K562 (cell line): ENCODE data around the gene SKOR1. TPM values are rescaled to one million over a fixed set of nuclear protein-coding genes. Genes with fewer than 3 reads are reported as not detected.

ENCODE experiments used
- ATAC-seq: fragments of 200-7000 bp; cut with Tn5 transposase; 3 replicates; pipeline ENCODE4 v1.9.1; 2020; ENCODE audit warnings: moderate library complexity
- BruUV-seq: library from RNA; stranded (reverse); fragments of 400-500 nt; replicated peaks from 2 replicates; lab custom pipeline; 2021; lab: Mats Ljungman, UMichigan
- CTCF ChIA-PET: fragments of 300-600 bp; formaldehyde crosslinking; extraction: SDS; loops from one replicate; lab custom pipeline; 2021; ENCODE audit warnings: low intra/inter-chr PET ratio; lab: Yijun Ruan, JAX
- POLR2A ChIA-PET: fragments of 300-600, 350-650 bp; sonication (Branson Sonifier 250); formaldehyde crosslinking; extraction: SDS; loops from one replicate; lab custom pipeline; 2021; ENCODE audit warnings: antibody characterized with exemption, inconsistent platforms; lab: Yijun Ruan, JAX
- DNase-seq, 4 experiments: peaks; one replicate each; pipeline versions ENCODE4 v3.0.0 to v3.0.0-alpha.2; 2011 to 2018; ENCODE audit warnings: low spot score in 3 of 4, mixed read lengths in 3 of 4; ENCODE audit errors: extremely low read depth in 1 of 4
- FAIRE-seq: peaks from 2 replicates; lab custom pipeline; 2011; peaks lifted over from hg19 to GRCh38; lab: Jason Lieb, UNC
- H2AFZ ChIP-seq: 2 replicates; pipeline ENCODE4 v1.6.0; 2011; ENCODE audit warnings: low read depth, low read length, control low read depth, inconsistent platforms
- H3K27ac ChIP-seq: fragments of 200-600 bp; 3 replicates; pipeline ENCODE4 v1.8.0; 2011; ENCODE audit warnings: low read depth, mild to moderate bottlenecking, control low read depth, inconsistent platforms, low read length, moderate library complexity, mixed read lengths; ENCODE audit errors: extremely low read depth
- H3K27me3 ChIP-seq, 2 experiments: fragments of 300-600 bp in 1 of 2; 2 replicates in 1 of 2; 3 replicates in 1 of 2; pipeline versions ENCODE4 v1.6.0 to v1.8.0; 2011; ENCODE audit warnings: inconsistent platforms in 2 of 2, low read length in 2 of 2, mild to moderate bottlenecking in 1 of 2, mixed read lengths in 1 of 2, moderate library complexity in 1 of 2; ENCODE audit not compliant: control insufficient read depth in 2 of 2, insufficient read depth in 2 of 2
- H3K36me3 ChIP-seq: fragments of 300-600 bp; 3 replicates; pipeline ENCODE4 v1.8.0; 2011; ENCODE audit warnings: mild to moderate bottlenecking, low read length, inconsistent platforms; ENCODE audit not compliant: control insufficient read depth, insufficient read depth
- H3K4me1 ChIP-seq, 2 experiments: fragments of 200-600 bp in 1 of 2; replicated peaks in 1 of 2; 2 replicates in 1 of 2; 3 replicates in 1 of 2; pipeline versions ENCODE4 v1.5.1 to v1.8.0; 2011; ENCODE audit warnings: inconsistent platforms in 2 of 2, low read length in 2 of 2, mild to moderate bottlenecking in 1 of 2, mixed read lengths in 1 of 2, moderate library complexity in 1 of 2; ENCODE audit not compliant: control insufficient read depth in 2 of 2, insufficient read depth in 2 of 2
- H3K4me2 ChIP-seq: 2 replicates; pipeline ENCODE4 v1.6.1; 2011; ENCODE audit warnings: low read length, control low read depth, inconsistent platforms, mixed read lengths; ENCODE audit not compliant: insufficient read depth
- H3K4me3 ChIP-seq: fragments of 200-600 bp; sonication (generic), shearing (Covaris generic); 2 replicates; pipeline ENCODE4 v1.5.1; 2016; ENCODE audit warnings: control low read depth, inconsistent platforms
- H3K79me2 ChIP-seq: fragments of 200-600 bp; 3 replicates; pipeline ENCODE4 v1.8.0; 2011; ENCODE audit warnings: low read length, inconsistent platforms; ENCODE audit not compliant: control insufficient read depth, insufficient read depth
- H3K9ac ChIP-seq, 2 experiments: 2 replicates each; pipeline versions ENCODE4 v1.6.0 to v1.6.1; 2011; ENCODE audit warnings: low read depth in 2 of 2, low read length in 2 of 2, control low read depth in 1 of 2, inconsistent platforms in 1 of 2, mild to moderate bottlenecking in 1 of 2, mixed read lengths in 1 of 2; ENCODE audit not compliant: insufficient read depth in 1 of 2
- H3K9me1 ChIP-seq: one replicate; pipeline ENCODE4 v1.6.0; 2011; ENCODE audit warnings: inconsistent platforms, mild to moderate bottlenecking, low read length, moderate library complexity; ENCODE audit not compliant: control insufficient read depth, insufficient read depth
- H3K9me3 ChIP-seq: replicated peaks from 2 replicates; pipeline ENCODE4 v1.5.1; 2011; ENCODE audit warnings: low read depth, low read length, inconsistent platforms; ENCODE audit not compliant: control insufficient read depth, insufficient read depth
- H4K20me1 ChIP-seq: replicated peaks from 2 replicates; pipeline ENCODE4 v1.6.1; 2011; ENCODE audit warnings: low read length, inconsistent platforms, mixed read lengths; ENCODE audit not compliant: control insufficient read depth, insufficient read depth
- CHD1 ChIP-seq: fragments of 200-600 bp; sonication (generic); IDR thresholded peaks from one replicate; pipeline ENCODE4 v1.6.1; 2012; ENCODE audit warnings: mild to moderate bottlenecking, moderate library complexity, low read length, inconsistent platforms
- FOXA3 ChIP-seq, 2 experiments: fragments of 450-650 bp in 1 of 2; sonication (generic) in 1 of 2; formaldehyde crosslinking; IDR thresholded peaks in 1 of 2; conservative IDR thresholded peaks in 1 of 2; 2 replicates each; pipeline versions ENCODE4 v1.4.0 to v1.8.0; 2020 to 2022; ENCODE audit warnings: mild to moderate bottlenecking in 2 of 2, missing genetic modification reagents in 1 of 2
- LCOR ChIP-seq: sonication (generic); formaldehyde crosslinking; IDR thresholded peaks from 2 replicates; pipeline ENCODE4 v1.8.0; 2022; ENCODE audit warnings: mild to moderate bottlenecking, missing genetic modification reagents
- MIER1 ChIP-seq: fragments of 450-650 bp; IDR thresholded peaks from 2 replicates; pipeline ENCODE4 v1.6.1; 2016; ENCODE audit warnings: antibody characterized with exemption, mild to moderate bottlenecking, low read depth
- PHF20 ChIP-seq: fragments of 450-650 bp; IDR thresholded peaks from 2 replicates; pipeline ENCODE4 v1.6.1; 2018; ENCODE audit not compliant: partially characterized antibody
- ZBTB11 ChIP-seq, 3 experiments: fragments of 200-800 bp in 1 of 3; fragments of 250-450 bp in 1 of 3; fragments of 450-650 bp in 1 of 3; sonication (Bioruptor Pico) in 1 of 3; sonication (Bioruptor generic) in 1 of 3; formaldehyde crosslinking in 1 of 3; IDR thresholded peaks; 2 replicates each; pipeline versions ENCODE4 v1.6.1 to v1.8.0; 2016 to 2022; ENCODE audit warnings: mild to moderate bottlenecking in 2 of 3, missing genetic modification characterization in 2 of 3, missing compliant biosample characterization in 1 of 3, moderate library complexity in 1 of 3
- ZKSCAN8 ChIP-seq: fragments of 200-800 bp; sonication (Bioruptor generic); IDR thresholded peaks from 2 replicates; pipeline ENCODE4 v1.6.1; 2016; ENCODE audit warnings: missing genetic modification characterization, missing compliant biosample characterization
- ZNF311 ChIP-seq: fragments of 250-450 bp; sonication (Bioruptor Pico); IDR thresholded peaks from 2 replicates; pipeline ENCODE4 v1.4.0; 2020; ENCODE audit warnings: mild to moderate bottlenecking, moderate library complexity
- ZNF586 ChIP-seq: fragments of 450-650 bp; formaldehyde crosslinking; conservative IDR thresholded peaks from 2 replicates; pipeline ENCODE4 v1.4.0; 2020; ENCODE audit warnings: mild to moderate bottlenecking, moderate library complexity
- ZNF644 ChIP-seq: fragments of 200-800 bp; sonication (Bioruptor generic); IDR thresholded peaks from 2 replicates; pipeline ENCODE4 v1.6.1; 2016; ENCODE audit warnings: low read depth, missing genetic modification characterization, missing compliant biosample characterization
- WGBS: fragments of 100-300 bp; shearing (Covaris generic); methylation state at CpG from one replicate; pipeline ENCODE4 v1.1.6; 2016; ENCODE audit warnings: low coverage, mixed read lengths; ENCODE audit not compliant: insufficient coverage; ENCODE audit errors: missing lambda C conversion rate; 5-methylcytosine and 5-hydroxymethylcytosine counted together
- in situ Hi-C: fragments of 300-500 bp; cut with MboI; formaldehyde crosslinking; loops from 4 replicates; pipeline ENCODE4 v1.15.0; 2018; ENCODE audit warnings: inconsistent platforms, mixed read lengths
- intact Hi-C: fragments of 100-400 bp; cut with micrococcal nuclease; formaldehyde crosslinking; loops from 2 replicates; pipeline ENCODE4 v1.14.2; 2022
- polyA plus RNA-seq, 8 experiments: library from polyadenylated mRNA; depleted of rRNA in 4 of 8; stranded (reverse) in 5 of 8; unstranded in 3 of 8; fragments of >200 nt; fragmentation: Nextera tagmentation in 2 of 8; fragmentation: Illumina TruSeq in 1 of 8; extraction: Ambion mirVana in 2 of 8; extraction: Trizol in 1 of 8; gene quantifications; 2 replicates each; pipeline versions ENCODE4 v1.2.1 to v1.2.3, GENCODE V29; 2011 to 2014; ENCODE audit warnings: inconsistent platforms in 1 of 8, missing spikeins in 1 of 8
- total RNA-seq, 7 experiments: library from RNA; depleted of rRNA in 6 of 7; stranded (reverse); fragments of >200 nt in 6 of 7; fragmentation: Illumina TruSeq in 2 of 7; extraction: Trizol in 2 of 7; gene quantifications; 2 replicates each; pipeline versions ENCODE4 v1.2.1 to v1.2.3, GENCODE V29; 2011 to 2021; ENCODE audit warnings: low replicate concordance in 1 of 7
- TF ChIP-seq, protein P1 (sequence below): fragments of 250-450 bp; sonication (Bioruptor Pico); IDR thresholded peaks from 2 replicates; pipeline ENCODE4 v1.5.0; 2021
- TF ChIP-seq, protein P2 (sequence below), 2 experiments: fragments of 450-650 bp; IDR thresholded peaks; 2 replicates each; pipeline ENCODE4 v1.6.1; 2018; ENCODE audit warnings: mild to moderate bottlenecking in 2 of 2, low read depth in 1 of 2; ENCODE audit not compliant: partially characterized antibody in 2 of 2

The SKOR1 gene
- total and polyA plus RNA-seq, 9 of the 15 experiments (the other 6 are each of a cell fraction or from before 2014, with no cell fraction given): 0.04 to 0.41 (median 0.09) TPM; not detected in 3

DNA sequence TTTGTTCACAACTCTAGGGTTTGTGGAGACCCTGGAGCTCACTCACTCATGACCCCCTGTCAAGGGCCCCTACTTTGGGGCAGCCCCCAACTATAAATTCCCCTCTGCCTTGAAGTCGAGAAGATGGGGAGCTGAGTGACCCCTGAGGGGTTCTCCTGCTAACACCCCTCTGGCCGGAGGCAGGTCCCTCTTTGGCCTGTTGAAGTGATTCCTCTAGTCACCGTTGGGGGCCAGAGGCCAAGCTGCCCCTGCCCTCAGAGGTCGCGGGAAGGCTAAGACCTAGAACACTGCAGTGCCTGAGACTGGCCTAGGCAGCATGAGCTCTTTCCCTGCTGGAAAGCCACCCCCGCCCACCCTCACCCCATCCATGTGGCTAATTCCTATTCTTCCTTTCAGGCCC is 15.4 kb upstream of the SKOR1 start (continued):
- TF ChIP-seq MIER1 (no peak), ZBTB11 (CRISPR knock-in tag; IDR thresholded peaks at IDR 0.05) (no peak), ZKSCAN8 (CRISPR knock-in tag) (no peak), ZNF586 (no peak)

DNA sequence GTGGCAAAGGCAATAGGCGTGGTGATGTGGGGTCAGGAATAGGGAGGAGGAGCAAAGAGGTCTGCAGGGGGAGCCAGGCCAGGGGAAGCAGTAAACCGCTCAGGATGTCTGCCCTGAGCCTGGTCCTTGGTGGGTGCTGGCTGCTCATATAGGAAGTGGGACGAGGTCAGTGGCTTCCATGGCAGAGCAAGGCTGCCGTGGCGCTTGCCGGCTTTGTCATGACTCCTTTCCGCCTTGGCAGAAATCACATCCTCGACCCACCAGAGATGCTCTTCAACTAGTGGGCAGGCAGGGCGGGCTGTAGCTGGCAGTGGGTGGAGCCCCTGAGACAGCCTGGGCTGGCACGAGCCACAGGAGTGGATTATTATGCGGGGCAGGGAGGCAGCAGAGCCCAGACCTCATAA is 13.1 kb upstream of the SKOR1 start:
- DNase-seq (no peak), ATAC-seq (no peak), FAIRE-seq (no peak)
- intact Hi-C loops: no loop called here
- in situ Hi-C loops: no loop called here
- peak overlapping the region in 1 of 2 experiments; percentile 31; a peak in 1 of 4 replicates for H3K9ac ChIP-seq
- H2AFZ ChIP-seq: no peak overlapping the region
- no peaks in the 10 kb centered on the region for H3K79me2 ChIP-seq
- no TSS peak for BruUV-seq
- H3K4me2 ChIP-seq: no peak overlapping the region
- ChIA-PET POLR2A (no interaction called here), CTCF (no interaction called here)
- 21% methylated on average over 11 of the region's 11 CpGs for WGBS
- H3K27ac ChIP-seq: no peak overlapping the region
- peaks cover 3 to 23% of the 10 kb centered on the region in 2 experiments; a peak in 2 of 5 replicates for H3K27me3 ChIP-seq
- 0 out of 2 replicates have a peak, but pooled peaks cover 6% of the 10 kb centered on the region for H4K20me1 ChIP-seq
- H3K36me3 ChIP-seq: no peaks in the 10 kb centered on the region
- H3K4me1 ChIP-seq: peaks cover 0 to 4% of the 10 kb centered on the region in 2 experiments; a peak in 1 of 5 replicates
- no peaks in the 10 kb centered on the region for H3K9me1 ChIP-seq
- H3K4me3 ChIP-seq: no peak overlapping the region
- no peaks in the 10 kb centered on the region; the same call in 1 of the 2 replicates for H3K9me3 ChIP-seq
- TF ChIP-seq ZNF644 (tag) (no peak), CHD1 (no peak), LCOR (no peak), PHF20 (no peak), ZNF311 (CRISPR knock-in tag) (no peak), FOXA3 (CRISPR knock-in tag; conservative IDR thresholded peaks at IDR 0.05 in 1 of 2, IDR thresholded peaks at IDR 0.05 in 1 of 2) (no peak)
- TF ChIP-seq, protein P1, sequence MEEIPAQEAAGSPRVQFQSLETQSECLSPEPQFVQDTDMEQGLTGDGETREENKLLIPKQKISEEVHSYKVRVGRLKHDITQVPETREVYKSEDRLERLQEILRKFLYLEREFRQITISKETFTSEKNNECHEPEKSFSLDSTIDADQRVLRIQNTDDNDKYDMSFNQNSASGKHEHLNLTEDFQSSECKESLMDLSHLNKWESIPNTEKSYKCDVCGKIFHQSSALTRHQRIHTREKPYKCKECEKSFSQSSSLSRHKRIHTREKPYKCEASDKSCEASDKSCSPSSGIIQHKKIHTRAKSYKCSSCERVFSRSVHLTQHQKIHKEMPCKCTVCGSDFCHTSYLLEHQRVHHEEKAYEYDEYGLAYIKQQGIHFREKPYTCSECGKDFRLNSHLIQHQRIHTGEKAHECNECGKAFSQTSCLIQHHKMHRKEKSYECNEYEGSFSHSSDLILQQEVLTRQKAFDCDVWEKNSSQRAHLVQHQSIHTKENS (CRISPR knock-in tag): no peak
- TF ChIP-seq, protein P2, sequence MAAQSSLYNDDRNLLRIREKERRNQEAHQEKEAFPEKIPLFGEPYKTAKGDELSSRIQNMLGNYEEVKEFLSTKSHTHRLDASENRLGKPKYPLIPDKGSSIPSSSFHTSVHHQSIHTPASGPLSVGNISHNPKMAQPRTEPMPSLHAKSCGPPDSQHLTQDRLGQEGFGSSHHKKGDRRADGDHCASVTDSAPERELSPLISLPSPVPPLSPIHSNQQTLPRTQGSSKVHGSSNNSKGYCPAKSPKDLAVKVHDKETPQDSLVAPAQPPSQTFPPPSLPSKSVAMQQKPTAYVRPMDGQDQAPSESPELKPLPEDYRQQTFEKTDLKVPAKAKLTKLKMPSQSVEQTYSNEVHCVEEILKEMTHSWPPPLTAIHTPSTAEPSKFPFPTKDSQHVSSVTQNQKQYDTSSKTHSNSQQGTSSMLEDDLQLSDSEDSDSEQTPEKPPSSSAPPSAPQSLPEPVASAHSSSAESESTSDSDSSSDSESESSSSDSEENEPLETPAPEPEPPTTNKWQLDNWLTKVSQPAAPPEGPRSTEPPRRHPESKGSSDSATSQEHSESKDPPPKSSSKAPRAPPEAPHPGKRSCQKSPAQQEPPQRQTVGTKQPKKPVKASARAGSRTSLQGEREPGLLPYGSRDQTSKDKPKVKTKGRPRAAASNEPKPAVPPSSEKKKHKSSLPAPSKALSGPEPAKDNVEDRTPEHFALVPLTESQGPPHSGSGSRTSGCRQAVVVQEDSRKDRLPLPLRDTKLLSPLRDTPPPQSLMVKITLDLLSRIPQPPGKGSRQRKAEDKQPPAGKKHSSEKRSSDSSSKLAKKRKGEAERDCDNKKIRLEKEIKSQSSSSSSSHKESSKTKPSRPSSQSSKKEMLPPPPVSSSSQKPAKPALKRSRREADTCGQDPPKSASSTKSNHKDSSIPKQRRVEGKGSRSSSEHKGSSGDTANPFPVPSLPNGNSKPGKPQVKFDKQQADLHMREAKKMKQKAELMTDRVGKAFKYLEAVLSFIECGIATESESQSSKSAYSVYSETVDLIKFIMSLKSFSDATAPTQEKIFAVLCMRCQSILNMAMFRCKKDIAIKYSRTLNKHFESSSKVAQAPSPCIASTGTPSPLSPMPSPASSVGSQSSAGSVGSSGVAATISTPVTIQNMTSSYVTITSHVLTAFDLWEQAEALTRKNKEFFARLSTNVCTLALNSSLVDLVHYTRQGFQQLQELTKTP (IDR thresholded peaks at IDR 0.05; ENCODE audit: low read depth in 1 of 2, partially characterized antibody in 2 of 2): no peak
